HG02623 (cell line): ENCODE data around the gene STXBP1.

Experiments
- ATAC-seq: cut with Tn5 transposase; IDR thresholded peaks from one replicate; pipeline ENCODE4 v1.9.1; 2021; ENCODE audit warnings: moderate library complexity; ENCODE audit not compliant: unreplicated experiment

STXBP1 gene

DNA sequence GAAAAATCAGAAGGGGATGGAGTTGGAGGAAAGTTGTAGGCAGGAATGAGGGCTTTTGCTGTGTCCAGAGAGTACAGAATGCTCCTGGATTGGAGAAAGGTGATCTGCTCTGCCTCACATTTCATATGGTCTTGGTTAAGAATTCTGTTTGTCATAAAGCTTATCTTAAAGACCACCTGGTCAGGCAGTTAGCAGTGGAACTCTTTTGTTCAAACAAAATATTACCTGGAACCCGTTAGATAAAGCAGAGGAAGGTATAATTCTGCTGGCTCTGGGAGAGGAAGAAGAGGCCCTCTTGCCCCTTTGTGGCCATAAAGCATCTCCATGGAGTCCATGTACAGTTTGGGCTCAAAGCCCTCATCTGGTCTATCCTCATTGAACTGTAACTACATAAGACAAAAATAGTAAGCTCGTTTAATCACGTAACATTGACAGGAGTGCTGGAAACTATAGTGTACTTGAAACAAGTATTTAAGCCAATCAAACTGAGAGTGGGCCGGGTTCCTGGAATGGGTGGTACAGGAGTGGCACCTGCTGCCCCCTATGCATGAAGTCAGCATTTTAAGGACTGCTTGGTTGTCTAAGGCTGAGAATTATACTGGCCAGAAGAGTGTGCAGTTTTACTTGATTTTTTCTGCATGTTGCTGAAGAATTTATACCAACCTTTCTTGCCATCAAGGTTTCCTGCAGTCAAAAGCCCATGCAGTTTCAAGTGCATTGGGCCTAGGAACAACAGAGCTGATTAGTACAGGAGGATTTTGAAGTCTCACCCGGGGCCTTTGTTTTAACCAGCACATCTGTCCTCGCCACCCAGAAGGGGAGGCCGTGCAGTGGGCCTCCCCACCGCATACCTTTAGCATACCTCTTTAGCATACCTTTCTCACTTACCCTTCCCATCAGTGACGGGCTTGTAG, 39.9 kb downstream of the STXBP1 start:
- no peak for ATAC-seq

DNA sequence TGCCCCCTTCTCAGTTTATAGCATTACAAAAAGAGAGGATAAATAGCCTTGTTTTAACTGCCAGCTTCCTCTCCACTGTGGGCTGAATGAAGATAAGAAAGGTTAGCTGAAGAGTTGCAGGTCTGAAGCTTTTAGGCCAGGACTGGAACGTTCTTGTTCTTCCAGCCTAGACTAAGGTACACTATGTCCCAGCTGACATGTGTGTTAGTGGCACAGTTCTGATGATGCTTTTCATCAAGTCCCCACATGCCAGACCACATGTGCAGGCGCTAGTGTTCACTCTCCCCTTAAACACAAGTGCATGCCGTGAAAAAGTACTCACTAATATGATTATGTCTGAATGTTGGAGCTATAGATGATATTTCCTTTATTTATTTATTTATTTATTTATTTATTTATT, 40.7 kb downstream of the STXBP1 start:
- no peak for ATAC-seq

- no peak for ATAC-seq
Observed at GRCh38 chr9:127654619-127655018, 42.5 kb downstream of the STXBP1 start.

- no peak for ATAC-seq
Observed at GRCh38 chr9:127658428-127658827, 46.4 kb downstream of the STXBP1 start.

DNA sequence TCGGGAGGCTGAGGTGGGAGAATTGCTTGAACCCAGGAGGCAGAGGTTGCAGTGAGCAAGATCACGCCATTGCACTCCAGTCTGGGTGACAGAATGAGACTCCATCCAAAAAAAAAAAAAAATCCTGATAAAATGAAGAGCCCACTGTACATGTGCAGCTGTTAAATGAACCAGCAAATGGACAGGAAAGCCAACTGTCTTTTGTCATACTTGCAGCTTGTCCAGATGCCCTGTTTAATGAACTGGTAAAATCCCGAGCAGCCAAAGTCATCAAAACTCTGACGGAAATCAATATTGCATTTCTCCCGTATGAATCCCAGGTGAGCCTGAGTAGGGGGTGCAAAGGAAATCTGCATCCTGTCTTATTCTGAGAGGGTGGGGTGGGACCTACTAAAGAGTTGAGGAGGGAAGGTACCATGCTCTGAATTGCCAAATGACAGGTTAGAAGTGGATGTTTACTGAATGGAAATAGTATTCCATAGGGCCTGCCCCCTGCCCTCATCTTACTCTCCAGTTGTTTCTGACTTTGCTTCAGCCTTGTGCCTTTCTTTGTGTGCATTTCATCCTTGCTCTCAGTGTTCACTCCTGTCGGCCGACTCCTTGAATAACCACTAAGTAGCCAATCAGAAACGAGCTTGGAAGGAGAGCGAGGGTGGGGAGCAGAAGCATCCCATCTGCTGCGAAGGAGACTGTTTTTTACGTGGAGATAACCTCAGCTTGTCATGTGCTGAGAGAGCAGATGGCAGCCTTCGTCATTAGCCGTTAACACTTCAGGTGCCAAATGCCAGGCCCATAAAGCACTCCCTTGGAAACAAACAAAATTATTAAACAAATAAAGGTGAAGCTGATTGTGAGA, 49.0 kb downstream of the STXBP1 start:
- ATAC-seq: no peak

GRCh38 chr9:127662617-127663016, 50.5 kb downstream of the STXBP1 start:
- no peak for ATAC-seq

- no peak for ATAC-seq
Observed at GRCh38 chr9:127664324-127664677, 52.2 kb downstream of the STXBP1 start.

- ATAC-seq: no peak
Observed at GRCh38 chr9:127664678-127665507, 52.8 kb downstream of the STXBP1 start.

- ATAC-seq: no peak
Observed at GRCh38 chr9:127667127-127667844, 55.2 kb downstream of the STXBP1 start.

GRCh38 chr9:127667906-127668305, 55.8 kb downstream of the STXBP1 start:
- ATAC-seq: no peak

GRCh38 chr9:127673234-127673633, 61.2 kb downstream of the STXBP1 start:
- no peak for ATAC-seq

DNA sequence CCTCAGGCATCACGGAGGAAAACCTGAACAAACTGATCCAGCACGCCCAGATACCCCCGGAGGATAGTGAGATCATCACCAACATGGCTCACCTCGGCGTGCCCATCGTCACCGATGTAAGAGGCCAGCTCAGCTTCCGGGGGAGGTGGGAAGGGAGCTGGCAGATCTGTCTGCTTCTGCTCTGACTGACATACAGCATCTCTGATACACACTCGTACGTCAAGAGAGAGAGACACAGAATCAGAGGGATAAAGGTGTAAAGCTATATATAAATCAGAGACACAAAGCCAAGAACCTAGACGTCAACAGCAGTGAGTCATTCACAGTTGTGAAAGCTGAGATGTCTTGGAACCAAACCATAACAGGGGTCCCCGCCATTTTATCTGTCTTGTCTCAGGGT, 64.6 kb downstream of the STXBP1 start:
- ATAC-seq: no peak

- no peak for ATAC-seq
Observed at GRCh38 chr9:127679506-127679905, 67.4 kb downstream of the STXBP1 start.

DNA sequence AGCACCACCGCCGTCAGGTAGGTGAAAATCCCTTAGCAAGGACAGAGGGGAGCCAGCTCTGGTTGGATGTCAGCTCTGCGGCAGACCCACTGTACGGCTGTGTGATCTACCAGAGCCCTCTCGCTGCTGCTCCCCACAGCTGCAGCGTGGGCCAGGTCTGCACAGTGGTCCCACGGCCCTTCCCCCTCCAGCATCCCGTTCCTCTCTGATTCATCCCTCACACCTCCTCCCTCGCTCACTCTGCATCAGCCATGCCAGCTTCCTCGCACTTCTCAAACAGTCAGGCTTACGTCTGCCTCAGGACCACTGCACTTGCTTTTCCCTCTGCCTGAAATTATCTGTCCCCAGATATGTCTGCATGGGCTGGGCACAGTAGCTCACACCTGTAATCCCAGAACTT, 68.1 kb downstream of the STXBP1 start:
- no peak for ATAC-seq

DNA sequence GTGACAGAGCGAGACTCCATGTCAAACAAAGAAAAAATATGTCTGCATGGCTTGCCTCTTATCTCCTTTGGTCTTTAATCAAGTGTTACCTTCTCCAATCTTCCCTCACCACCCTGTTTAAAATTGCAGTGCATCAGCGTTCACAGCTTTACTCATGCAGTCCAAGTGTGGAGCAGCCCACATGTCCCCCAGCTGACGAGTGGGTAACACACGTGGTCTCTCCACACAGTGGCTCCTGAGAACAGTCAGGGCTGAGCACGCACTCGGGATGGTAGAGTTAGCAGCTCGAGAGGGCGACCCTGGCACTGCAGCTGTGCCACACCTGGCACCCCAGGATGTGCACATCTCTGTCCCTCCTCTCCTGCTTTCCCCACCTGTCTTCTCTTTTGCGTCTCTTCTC, 68.8 kb downstream of the STXBP1 start:
- no peak for ATAC-seq

GRCh38 chr9:127682351-127683136, 70.5 kb downstream of the STXBP1 start:
- no peak for ATAC-seq

- no peak for ATAC-seq
Observed at GRCh38 chr9:127683723-127684122, 71.6 kb downstream of the STXBP1 start.

DNA sequence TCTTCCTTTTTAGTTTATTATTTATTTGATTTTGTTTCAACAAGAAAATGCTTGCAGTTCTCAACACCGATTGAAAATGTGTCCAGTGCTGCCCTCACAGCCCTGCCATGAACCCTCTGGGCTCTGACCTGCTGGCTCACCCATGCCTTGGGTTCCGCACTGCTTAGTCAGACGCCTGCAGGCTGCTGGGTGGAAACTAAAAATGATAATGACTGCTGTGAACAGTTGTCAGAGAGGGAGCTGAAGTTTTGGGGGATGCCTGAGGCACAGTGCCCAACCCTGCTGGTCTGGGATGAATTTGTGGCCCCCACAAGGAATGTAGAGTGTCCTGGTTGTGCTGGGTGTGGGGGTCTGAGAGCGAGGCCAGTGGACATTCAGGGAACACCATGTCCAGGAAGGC, 72.5 kb downstream of the STXBP1 start:
- ATAC-seq: no peak

GRCh38 chr9:127686461-127687393, 74.7 kb downstream of the STXBP1 start:
- no peak for ATAC-seq
